Stimulated activated CD8-positive, alpha-beta memory T cell treated with anti-CD3 and anti-CD28 coated beads, Interleukin-2, amount 100 ng/mL, for 48 hours (primary cell): ENCODE measurements around the gene ELMO1.

Experiments used
- DNase-seq, 2 donors: peaks; one replicate each; pipeline ENCODE4 v3.0.0-alpha.2; 2020; ENCODE audit warnings: low read depth in 2 of 2

Gene ELMO1

DNA sequence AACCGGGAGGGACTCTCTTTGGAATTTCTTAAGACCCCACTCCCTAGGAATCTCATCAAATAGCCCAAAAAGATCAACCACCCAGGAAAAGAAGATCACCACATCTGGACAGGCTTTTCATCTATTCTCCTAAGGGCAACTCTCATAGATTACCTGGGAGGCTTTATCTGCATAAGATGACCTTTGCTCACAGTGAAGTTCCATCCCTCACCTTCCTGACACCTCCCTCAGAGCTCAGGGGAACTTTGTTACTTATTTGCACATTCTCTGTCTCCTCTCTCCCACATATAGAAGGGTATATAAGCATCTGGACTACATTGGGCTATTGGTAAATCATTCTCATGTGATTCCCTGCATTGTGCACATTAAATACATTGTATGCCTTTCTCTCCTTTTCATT, 80.1 kb downstream of the ELMO1 start:
- DNase-seq, result no peak

DNA sequence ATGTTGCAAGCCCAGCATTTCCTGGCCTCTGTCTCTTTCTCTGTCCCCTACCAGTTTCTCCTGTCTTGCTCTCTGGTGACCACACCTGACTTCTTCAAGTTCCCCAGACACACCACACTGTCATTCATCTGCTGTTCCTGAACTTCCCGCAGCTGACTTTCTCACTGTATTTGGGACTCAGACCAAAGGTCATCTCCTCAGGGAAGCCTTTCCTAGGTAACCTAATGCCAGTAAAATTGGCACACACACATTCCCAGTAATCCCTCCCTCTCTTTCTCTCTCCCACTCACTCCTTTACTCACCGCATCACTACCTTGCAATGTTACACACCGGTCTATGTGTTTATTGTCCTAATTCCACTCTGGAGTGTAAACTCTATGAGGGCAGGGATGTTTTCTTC, 81.7 kb downstream of the ELMO1 start:
- no peak for DNase-seq

DNA sequence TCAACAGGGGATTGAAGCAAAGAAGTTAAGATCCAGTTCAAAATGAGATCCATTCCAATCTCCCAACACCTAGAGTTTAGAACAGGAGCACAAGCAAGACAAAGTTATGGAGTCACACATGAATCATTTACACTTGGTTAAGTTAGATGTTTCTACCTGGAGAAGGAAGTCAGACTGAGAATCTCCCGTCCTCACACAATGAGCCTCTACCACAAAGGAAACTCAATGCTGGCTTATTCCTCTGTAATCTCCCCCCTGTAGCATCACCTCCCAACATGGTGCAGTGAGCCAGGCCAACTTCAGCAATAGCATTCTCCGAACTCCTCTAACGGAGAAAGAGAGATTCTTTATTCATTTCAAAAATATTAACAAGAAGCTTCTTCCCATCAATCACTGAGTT, 82.2 kb downstream of the ELMO1 start:
- no peak for DNase-seq

DNA sequence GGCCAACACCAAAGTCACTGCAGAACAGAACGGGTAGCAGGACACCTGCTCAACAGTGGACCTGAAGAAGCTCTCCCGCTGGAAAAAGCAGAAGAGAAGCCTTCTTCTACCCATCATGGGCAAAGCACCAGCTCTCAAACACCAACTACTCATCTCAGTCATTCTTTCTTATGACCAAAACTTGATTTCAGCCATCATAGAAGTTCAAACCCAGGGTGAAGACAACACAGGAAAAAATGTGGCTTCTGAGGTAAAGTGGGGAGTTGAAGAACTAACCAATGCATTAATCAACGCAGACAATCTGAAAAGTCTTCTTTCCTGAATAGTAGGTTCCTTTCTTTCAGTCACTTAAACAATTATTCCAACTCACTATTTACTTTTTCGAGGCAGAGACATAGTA, 83.3 kb downstream of the ELMO1 start:
- DNase-seq, result no peak

DNA sequence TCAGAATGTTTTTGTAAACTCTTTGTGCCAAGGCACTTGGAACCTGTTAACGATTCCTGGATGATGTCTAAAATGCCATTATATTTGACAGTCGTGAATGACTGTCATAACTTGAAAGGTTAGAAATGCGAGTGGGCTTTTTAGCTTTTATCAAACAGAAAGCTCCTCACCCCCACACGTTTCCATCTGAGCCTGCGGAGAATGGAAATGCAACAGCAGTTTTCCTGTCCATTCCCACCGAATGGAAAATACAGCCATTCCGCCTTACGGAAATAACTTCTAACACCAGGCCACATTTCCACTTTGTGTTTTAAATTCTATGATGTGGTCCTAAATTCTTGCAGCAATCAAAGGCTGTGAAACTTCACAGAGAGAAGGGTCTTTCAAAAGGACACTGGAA, 83.8 kb downstream of the ELMO1 start:
- DNase-seq, result no peak

- no peak for DNase-seq
Observed at GRCh38 chr7:37363536-37364491, 84.8 kb downstream of the ELMO1 start.

GRCh38 chr7:37362802-37363201, 85.9 kb downstream of the ELMO1 start:
- DNase-seq, result no peak

- no peak for DNase-seq
Observed at GRCh38 chr7:37360484-37360883, 88.2 kb downstream of the ELMO1 start.

DNA sequence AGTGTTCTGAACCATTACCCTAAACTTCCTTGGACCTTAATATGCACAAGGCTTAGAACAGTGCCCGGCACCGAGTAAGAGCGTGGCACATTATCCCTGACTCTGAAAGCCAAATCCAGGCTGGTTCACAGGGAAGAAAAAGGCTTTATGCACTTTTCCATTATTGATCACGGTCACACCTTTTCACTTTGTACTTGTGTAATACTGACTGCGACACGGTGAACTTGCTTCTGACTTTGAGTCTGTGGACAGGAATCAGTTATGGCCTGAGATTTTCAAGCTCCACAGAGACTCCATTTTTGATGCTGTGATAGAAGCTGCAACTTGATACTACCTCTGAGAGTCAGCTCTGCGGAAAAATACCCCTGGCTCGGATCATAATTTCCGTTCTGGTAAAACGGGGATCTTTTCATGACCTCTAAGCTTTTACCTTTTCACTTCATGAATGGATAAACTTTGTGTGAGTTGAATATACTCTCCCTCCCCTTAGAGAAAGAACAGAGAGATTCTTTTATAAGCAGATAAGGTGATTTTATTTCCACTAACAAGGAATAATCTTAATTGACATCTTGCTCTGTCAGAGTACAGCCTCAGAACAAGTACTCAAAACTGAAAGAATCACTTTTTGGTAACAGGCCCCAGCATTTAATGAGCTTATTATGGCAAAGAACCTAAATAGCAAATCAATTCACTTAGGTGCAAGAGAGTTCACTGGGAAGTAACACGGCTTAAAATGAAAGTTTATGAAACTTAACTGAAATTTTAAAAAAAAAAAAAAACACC, 88.8 kb downstream of the ELMO1 start:
- no peak for DNase-seq

DNA sequence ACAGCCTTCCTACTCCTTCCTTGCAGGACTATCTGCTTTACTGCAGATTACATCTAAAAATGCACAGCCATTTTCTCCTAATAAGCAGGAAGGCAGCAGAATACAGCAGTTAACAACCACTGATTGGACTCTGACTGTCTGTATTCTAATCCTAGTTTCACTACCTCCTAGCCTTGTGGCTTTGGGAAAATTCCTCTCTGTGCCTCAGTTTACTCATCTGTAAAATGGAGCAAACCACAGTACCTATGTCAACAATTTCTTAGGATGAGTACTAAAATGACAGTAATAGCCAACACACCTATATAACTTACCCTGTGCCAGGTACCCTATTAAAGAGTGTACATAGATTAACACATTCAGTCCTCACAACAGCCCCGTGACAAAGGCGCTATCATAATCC, 89.5 kb downstream of the ELMO1 start:
- no peak for DNase-seq

- DNase-seq, result no peak
Observed at GRCh38 chr7:37357637-37357996, 91.0 kb downstream of the ELMO1 start.

- DNase-seq, result no peak
Observed at GRCh38 chr7:37356911-37357636, 91.6 kb downstream of the ELMO1 start.

DNA sequence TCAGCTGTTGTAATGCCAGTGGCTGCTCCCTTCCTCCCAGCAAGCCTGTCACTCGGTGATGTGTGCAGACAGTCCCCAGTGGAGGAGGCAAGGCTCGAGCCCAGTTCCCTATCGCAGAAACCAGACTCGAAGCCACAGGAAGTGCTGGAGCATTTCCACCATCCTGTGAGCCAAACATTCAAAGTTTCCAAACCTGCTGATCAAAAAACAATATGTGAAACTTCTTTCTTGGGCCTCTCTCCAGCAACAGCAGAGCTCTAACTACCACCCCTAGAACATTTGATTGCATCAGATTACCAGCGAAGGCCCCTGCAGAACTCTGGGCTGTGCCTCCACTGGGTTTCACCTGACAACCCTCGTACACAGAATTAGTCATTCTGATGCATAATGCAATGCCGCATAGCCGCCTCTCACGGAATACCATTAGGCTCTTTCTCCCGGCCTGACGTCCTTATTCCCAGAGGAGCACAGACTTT, 94.0 kb downstream of the ELMO1 start:
- DNase-seq, result peak in 1 of 2 donors; percentile 24

DNA sequence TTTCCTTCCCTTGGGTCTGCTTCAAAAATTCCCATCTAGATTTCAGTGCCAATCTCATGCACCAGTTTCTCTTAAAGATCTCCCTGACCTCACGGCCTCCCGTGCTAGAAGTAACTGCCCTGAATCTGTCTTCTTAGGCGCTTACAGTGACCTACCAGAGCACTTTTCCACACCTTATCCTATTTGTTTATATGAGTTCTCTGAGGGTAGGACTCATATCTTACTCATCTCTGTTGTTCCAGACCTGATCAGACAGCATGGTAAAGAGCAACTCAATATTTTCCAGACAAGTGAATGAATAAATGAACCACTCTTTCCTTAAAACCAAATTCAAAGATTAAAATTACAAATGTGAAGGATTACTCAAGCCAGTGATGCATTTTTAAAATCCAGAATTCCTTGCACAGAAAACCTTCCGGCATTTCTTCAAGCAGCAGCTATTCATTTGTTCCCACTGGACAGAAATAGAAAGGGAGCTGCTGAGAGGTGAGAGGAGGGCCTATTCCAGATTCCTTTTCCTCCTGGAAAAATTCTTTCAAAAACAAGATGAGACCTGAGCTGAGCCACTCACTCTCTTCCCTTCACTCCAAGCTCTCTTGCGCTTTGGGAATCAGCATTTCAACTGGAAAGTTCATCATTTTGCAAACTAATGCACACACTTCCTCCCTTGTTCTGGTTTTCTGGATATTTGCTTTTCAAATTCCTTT, 94.6 kb downstream of the ELMO1 start:
- no peak for DNase-seq

- peak in 1 of 2 donors; percentile 42 for DNase-seq
Observed at GRCh38 chr7:37352974-37353948, 95.4 kb downstream of the ELMO1 start.

DNA sequence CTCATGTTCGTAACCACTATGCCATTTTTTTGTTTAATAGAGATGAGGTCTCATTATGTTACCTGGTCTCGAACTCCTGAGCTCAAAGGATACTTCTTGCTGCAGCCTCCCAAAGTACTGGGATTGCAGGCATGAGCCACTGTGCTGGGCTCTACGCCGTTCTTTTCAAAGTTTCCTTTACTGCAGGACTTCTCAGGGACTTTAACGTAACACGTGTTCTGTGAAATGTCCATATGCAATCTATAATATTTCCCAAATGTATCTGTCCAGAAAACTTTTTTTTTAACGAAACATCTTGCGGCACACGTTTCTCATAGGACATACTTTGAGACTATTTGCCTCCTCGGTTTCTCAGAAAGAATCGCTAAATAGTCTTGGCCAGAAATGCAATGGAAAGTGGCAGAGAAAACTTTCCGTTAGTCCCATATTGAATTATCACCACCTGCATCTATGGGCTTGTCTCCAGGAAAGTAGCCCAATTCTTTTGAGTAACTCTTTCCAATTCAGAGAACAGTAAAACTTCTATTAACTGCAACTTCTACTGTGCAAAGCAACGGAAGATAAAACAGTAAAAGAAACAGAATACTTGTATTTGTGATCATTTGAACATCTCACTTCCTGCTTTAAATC, 96.3 kb downstream of the ELMO1 start:
- DNase-seq, result no peak

- no peak for DNase-seq
Observed at GRCh38 chr7:37351716-37352115, 96.9 kb downstream of the ELMO1 start.

DNA sequence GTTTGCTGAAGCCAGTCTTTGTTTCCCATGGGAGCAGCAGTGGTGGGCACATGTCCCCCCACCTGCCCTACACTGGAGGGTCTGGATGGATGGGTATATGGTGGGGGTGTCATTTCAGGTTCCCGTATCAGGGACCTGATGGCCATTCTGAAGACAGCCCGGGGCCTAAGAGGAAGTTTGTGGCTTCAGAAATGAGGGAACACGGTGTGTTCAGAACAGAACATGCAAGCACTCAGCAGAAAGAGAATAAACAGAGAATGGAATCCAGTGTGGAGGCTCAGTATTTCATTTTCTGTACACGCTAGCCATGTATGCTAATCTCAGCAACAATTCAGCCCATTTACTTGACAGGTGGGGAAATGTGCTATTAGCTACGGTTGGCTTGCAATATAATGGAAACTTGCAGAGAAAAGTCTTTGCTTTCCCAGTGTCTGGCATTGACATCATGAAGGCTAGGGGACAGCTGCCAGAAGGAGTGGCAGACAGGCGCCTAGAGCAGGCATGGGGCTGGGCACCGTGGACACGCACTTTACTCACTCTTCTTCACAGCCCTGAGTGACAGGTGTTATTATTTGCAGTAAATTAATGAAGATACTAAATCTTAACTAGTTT, 98.6 kb downstream of the ELMO1 start:
- DNase-seq, result no peak

DNA sequence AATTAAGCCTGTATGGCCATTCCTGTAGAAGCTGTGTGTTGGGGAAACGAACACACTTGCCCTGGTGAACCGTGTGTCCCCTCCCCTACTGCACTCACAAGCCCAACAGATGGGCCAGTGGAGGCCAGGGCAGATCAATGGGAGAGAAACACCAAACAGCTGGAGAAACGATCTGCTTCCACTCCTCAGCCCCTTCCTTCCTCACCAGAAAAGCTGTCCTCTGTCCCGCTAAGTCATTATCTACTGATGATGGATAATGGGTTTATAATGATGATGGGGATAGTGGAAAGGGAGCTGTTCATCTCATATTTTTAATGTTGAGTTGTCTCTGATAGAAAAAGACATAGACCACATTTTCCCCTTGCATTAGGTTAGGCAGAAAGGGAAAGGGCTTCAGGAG, 99.7 kb downstream of the ELMO1 start:
- DNase-seq, result no peak
